Endothelial cell (in vitro differentiated cells): Measurements from ENCODE around the gene UNC93B1. TPM values are rescaled to one million over a fixed set of nuclear protein-coding genes. Genes with fewer than 3 reads are reported as not detected.

ENCODE experiments used
- DNase-seq: peaks from one replicate; pipeline ENCODE4 v3.0.0; 2021; ENCODE audit warnings: low spot score
- H3K27ac Mint-ChIP-seq: one replicate; pipeline ENCODE4 v1.8.0; 2021; ENCODE audit warnings: mixed read lengths, inconsistent platforms; ENCODE audit not compliant: unreplicated experiment
- H3K27me3 Mint-ChIP-seq: one replicate; pipeline ENCODE4 v1.8.0; 2021; ENCODE audit warnings: mild to moderate bottlenecking, moderate library complexity, mixed read lengths, inconsistent platforms; ENCODE audit not compliant: unreplicated experiment
- H3K36me3 Mint-ChIP-seq: one replicate; pipeline ENCODE4 v1.8.0; 2021; ENCODE audit warnings: mild to moderate bottlenecking, low read depth, mixed read lengths, inconsistent platforms; ENCODE audit not compliant: unreplicated experiment
- H3K4me1 Mint-ChIP-seq: one replicate; pipeline ENCODE4 v1.8.0; 2021; ENCODE audit warnings: mild to moderate bottlenecking, mixed read lengths, inconsistent platforms; ENCODE audit not compliant: unreplicated experiment
- H3K4me3 Mint-ChIP-seq: one replicate; pipeline ENCODE4 v1.8.0; 2021; ENCODE audit warnings: mild to moderate bottlenecking, mixed read lengths, inconsistent platforms; ENCODE audit not compliant: unreplicated experiment
- H3K9me3 Mint-ChIP-seq: one replicate; pipeline ENCODE4 v1.8.0; 2021; ENCODE audit warnings: mixed read lengths, inconsistent platforms; ENCODE audit not compliant: unreplicated experiment
- CTCF ChIP-seq: fragments of 200-600 bp; sonication (generic); IDR thresholded peaks from one replicate; pipeline ENCODE4 v1.5.0; 2021; ENCODE audit warnings: antibody characterized with exemption; ENCODE audit not compliant: unreplicated experiment
- total RNA-seq: library from RNA; stranded (reverse); fragmentation: NEBNext Ultra II Directional; extraction: Animal tissue kit (Norgen Biotek cat#: 25700); gene quantifications from one replicate; pipeline ENCODE4 v1.2.1, GENCODE V29; 2021; ENCODE audit not compliant: unreplicated experiment

UNC93B1 gene
- total RNA-seq, 1 donor from 2014 or later = 13.1 TPM

GRCh38 chr11:68011051-68011943, 7.4 kb upstream of the UNC93B1 start:
- Mint-ChIP-seq H3K4me1 (peaks cover 7% of the 10 kb centered on the region), H3K4me3 (no peak overlapping the region), H3K9me3 (no peaks in the 10 kb centered on the region), H3K36me3 (no peaks in the 10 kb centered on the region), H3K27me3 (peaks cover 5% of the 10 kb centered on the region), H3K27ac (no peak overlapping the region)
- TF ChIP-seq CTCF = no peak
- DNase-seq = no peak

- no peaks in the 10 kb centered on the region for H3K36me3 Mint-ChIP-seq
- H3K27ac Mint-ChIP-seq = no peak within 1 kb of the TSS
- no peak within 1 kb of the TSS for H3K4me3 Mint-ChIP-seq
- no peak for TF ChIP-seq CTCF
- no peak for DNase-seq
- H3K4me1 Mint-ChIP-seq = peaks cover 7% of the 10 kb centered on the region
- H3K9me3 Mint-ChIP-seq = no peaks in the 10 kb centered on the region
- H3K27me3 Mint-ChIP-seq = peaks cover 6% of the 10 kb centered on the region
These were observed 6.5 kb upstream of the UNC93B1 start, which contains the start of gene ALDH3B1 for GRCh38 chr11:68010090-68011041. Gene ALDH3B1, plus strand, starts transcription at chr11:68010327. Its CDS starts 4,971 bp downstream, at chr11:68015298.

- Mint-ChIP-seq H3K27me3 (peaks cover 8% of the 10 kb centered on the region), H3K4me3 (no peak overlapping the region), H3K9me3 (no peaks in the 10 kb centered on the region), H3K36me3 (peaks cover 5% of the 10 kb centered on the region), H3K27ac (no peak overlapping the region), H3K4me1 (peaks cover 10% of the 10 kb centered on the region)
- TF ChIP-seq CTCF = no peak
- no peak for DNase-seq
These were observed 5.6 kb upstream of the UNC93B1 start for GRCh38 chr11:68009391-68010089.

- Mint-ChIP-seq H3K4me1 (peaks cover 13% of the 10 kb centered on the region), H3K27ac (no peak overlapping the region)
- TF ChIP-seq CTCF = no peak
These were observed 4.8 kb upstream of the UNC93B1 start for GRCh38 chr11:68008381-68009337.

More at GRCh38 chr11:68008381-68009337, 4.8 kb upstream of the UNC93B1 start:
- H3K36me3 Mint-ChIP-seq = peaks cover 5% of the 10 kb centered on the region
- H3K4me3 Mint-ChIP-seq = no peak overlapping the region
- no peak for DNase-seq
- H3K9me3 Mint-ChIP-seq = no peaks in the 10 kb centered on the region
- peaks cover 6% of the 10 kb centered on the region for H3K27me3 Mint-ChIP-seq
